ENCODE results near the gene PLA2G2A.
"Not testable (repeated sequence)": the region's sequence is repeated elsewhere in the genome, so short reads cannot be mapped to it uniquely, and the experiment has no call there.

PLA2G2A gene, protein sequence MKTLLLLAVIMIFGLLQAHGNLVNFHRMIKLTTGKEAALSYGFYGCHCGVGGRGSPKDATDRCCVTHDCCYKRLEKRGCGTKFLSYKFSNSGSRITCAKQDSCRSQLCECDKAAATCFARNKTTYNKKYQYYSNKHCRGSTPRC
- total RNA-seq: 0 reads per million in 3 donors

DNA sequence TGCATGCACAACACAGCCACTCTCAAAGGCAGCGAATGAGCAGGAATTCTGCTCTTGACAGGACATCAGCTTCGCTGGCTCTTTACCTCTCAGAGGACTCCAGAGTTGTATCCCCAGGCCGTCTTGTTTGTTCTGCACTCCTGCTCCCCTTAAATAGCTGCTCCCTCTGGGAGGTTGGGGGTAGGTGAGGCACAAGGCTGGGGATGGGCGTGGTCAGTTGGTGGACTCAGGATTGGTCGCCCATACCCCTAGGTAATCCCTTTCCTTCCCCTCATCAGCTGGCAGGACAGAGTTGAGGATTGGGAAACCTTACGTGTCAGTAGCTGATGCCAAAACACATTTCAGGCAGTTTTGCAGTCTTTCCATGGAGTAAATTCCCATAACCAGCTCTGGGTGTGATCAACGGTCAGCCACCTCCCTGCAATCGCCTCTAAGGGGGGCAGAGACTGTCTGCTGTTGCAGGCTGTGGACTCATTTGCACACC is at the start of gene PLA2G2A:
PLA2G2A (minus strand) TSS at position 125 of the 484 bp plus-strand sequence. CDS start 845 bp downstream, outside the sequence.
- no peaks in the 10 kb centered on the region for H3K27me3 ChIP-seq (replicated peaks; ENCODE audit: control insufficient read depth, insufficient read depth, low read length, poor library complexity, severe bottlenecking)
- H3K4me1 ChIP-seq (ENCODE audit: control insufficient read depth, insufficient read depth, low read length, poor library complexity, severe bottlenecking): no peaks in the 10 kb centered on the region
- DNase-seq: no peak
- H3K36me3 ChIP-seq (ENCODE audit: control insufficient read depth, insufficient read depth, low read length): no peaks in the 10 kb centered on the region
- H3K27ac ChIP-seq (ENCODE audit: insufficient read depth, low read length, poor library complexity, severe bottlenecking): no peak within 1 kb of the TSS
- no peaks in the 10 kb centered on the region for H3K9me3 ChIP-seq (ENCODE audit: control insufficient read depth, low read length)
- no peak within 1 kb of the TSS for H3K4me3 ChIP-seq (ENCODE audit: insufficient read depth, low read depth, low read length, poor library complexity, severe bottlenecking)

DNA sequence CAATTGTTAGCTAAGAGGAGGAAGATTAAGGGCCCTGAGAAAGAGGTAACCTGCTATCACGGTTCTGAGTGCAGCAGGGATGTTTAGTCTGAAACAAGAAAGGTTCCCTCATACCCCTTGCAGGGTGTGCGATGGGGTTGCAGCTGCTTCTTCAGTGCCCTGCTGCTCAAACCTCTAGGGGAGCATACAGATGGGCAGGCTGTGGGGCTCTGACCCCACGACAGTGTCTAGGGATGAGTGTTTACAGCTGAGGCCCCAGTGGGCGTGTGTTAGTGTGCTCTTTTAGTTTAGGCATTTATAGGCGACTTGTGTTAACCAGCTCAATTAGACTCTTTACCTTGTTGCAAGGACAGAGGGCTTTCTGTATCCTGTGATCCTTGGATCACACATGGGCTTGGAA is 49.3 kb upstream of the PLA2G2A start:
- Histone ChIP-seq H3K4me1 (ENCODE audit: control insufficient read depth, insufficient read depth, low read length, poor library complexity, severe bottlenecking) (no peaks in the 10 kb centered on the region), H3K4me3 (ENCODE audit: insufficient read depth, low read depth, low read length, poor library complexity, severe bottlenecking) (no peak overlapping the region), H3K36me3 (ENCODE audit: control insufficient read depth, insufficient read depth, low read length) (no peaks in the 10 kb centered on the region), H3K27ac (ENCODE audit: insufficient read depth, low read length, poor library complexity, severe bottlenecking) (no peak overlapping the region), H3K27me3 (replicated peaks; ENCODE audit: control insufficient read depth, insufficient read depth, low read length, poor library complexity, severe bottlenecking) (peaks cover 9% of the 10 kb centered on the region), H3K9me3 (ENCODE audit: control insufficient read depth, low read length) (no peaks in the 10 kb centered on the region)
- DNase-seq: no peak

DNA sequence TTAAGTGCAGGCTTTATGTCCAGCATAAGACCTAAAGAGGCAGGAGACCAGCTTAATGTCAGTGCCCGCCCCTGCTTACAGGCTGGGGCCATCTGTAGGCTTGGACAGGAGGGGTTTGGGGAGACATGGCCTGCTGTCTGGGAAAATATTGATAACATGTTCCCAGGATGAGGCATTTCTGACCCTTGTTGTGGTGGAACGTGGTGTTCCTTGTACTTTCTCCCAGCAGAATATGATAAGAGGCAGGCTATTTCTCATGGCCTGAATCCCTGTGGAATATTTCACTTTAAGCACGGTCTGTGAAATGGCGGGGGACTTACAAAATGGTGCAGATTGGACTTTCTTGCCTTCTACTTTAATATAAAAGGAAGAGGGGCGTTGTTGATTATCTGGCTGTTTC is 48.7 kb upstream of the PLA2G2A start:
- peaks cover 9% of the 10 kb centered on the region for H3K27me3 ChIP-seq (replicated peaks; ENCODE audit: control insufficient read depth, insufficient read depth, low read length, poor library complexity, severe bottlenecking)
- H3K27ac ChIP-seq (ENCODE audit: insufficient read depth, low read length, poor library complexity, severe bottlenecking): no peak overlapping the region
- H3K36me3 ChIP-seq (ENCODE audit: control insufficient read depth, insufficient read depth, low read length): no peaks in the 10 kb centered on the region
- H3K9me3 ChIP-seq (ENCODE audit: control insufficient read depth, low read length): no peaks in the 10 kb centered on the region
- H3K4me3 ChIP-seq (ENCODE audit: insufficient read depth, low read depth, low read length, poor library complexity, severe bottlenecking): no peak overlapping the region
- no peak for DNase-seq
- H3K4me1 ChIP-seq (ENCODE audit: control insufficient read depth, insufficient read depth, low read length, poor library complexity, severe bottlenecking): no peaks in the 10 kb centered on the region

DNA sequence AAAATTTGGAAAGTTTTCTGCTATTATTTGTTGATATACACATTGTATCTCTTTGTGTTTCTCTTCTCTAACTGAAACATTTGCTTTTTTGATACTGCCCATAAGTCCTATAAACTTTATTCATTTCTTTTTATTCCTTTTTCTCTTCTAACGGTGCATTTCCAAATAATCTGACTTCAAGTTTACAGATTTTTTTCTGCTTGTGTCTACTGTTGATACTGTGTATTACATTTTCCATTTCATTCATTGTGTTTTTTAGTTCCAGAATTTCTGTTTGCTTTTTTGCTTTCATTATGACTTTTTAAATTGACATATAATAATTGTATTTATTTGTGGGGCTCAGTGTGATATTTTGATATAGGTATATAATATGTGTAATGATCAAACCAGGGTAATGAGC is 38.3 kb upstream of the PLA2G2A start:
- no peak for DNase-seq
- Histone ChIP-seq H3K4me1 (ENCODE audit: control insufficient read depth, insufficient read depth, low read length, poor library complexity, severe bottlenecking) (no peaks in the 10 kb centered on the region), H3K36me3 (ENCODE audit: control insufficient read depth, insufficient read depth, low read length) (no peaks in the 10 kb centered on the region)

DNA sequence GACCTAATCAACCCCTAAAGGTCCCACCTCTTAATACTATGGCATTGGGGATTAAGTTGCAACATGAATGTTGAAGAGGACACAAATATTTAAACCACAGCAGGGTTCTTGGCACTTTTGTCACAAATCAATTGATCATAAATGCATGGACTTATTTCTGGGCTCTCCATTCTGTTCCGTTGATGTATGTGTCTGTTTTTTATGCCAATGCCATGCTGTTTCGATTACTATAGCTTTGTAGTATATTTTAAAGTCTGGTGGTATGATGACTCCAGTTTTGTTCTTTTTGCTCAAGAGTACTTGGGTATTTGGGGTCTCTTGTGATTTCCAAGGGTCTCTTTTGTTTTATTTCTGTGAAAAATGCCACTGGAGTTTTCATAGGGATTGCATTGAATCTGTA is 34.7 kb upstream of the PLA2G2A start:
- Histone ChIP-seq H3K27me3 (replicated peaks; ENCODE audit: control insufficient read depth, insufficient read depth, low read length, poor library complexity, severe bottlenecking) (no peaks in the 10 kb centered on the region), H3K4me1 (ENCODE audit: control insufficient read depth, insufficient read depth, low read length, poor library complexity, severe bottlenecking) (no peaks in the 10 kb centered on the region), H3K4me3 (ENCODE audit: insufficient read depth, low read depth, low read length, poor library complexity, severe bottlenecking) (no peak overlapping the region), H3K27ac (ENCODE audit: insufficient read depth, low read length, poor library complexity, severe bottlenecking) (no peak overlapping the region), H3K9me3 (ENCODE audit: control insufficient read depth, low read length) (peaks cover 13% of the 10 kb centered on the region), H3K36me3 (ENCODE audit: control insufficient read depth, insufficient read depth, low read length) (no peaks in the 10 kb centered on the region)
- DNase-seq: no peak

More for the DNA sequence above, 38.3 kb upstream of the PLA2G2A start:
- Histone ChIP-seq H3K27ac (ENCODE audit: insufficient read depth, low read length, poor library complexity, severe bottlenecking) (no peak overlapping the region), H3K27me3 (replicated peaks; ENCODE audit: control insufficient read depth, insufficient read depth, low read length, poor library complexity, severe bottlenecking) (no peaks in the 10 kb centered on the region), H3K4me3 (ENCODE audit: insufficient read depth, low read depth, low read length, poor library complexity, severe bottlenecking) (no peak overlapping the region), H3K9me3 (ENCODE audit: control insufficient read depth, low read length) (peaks cover 13% of the 10 kb centered on the region)

DNA sequence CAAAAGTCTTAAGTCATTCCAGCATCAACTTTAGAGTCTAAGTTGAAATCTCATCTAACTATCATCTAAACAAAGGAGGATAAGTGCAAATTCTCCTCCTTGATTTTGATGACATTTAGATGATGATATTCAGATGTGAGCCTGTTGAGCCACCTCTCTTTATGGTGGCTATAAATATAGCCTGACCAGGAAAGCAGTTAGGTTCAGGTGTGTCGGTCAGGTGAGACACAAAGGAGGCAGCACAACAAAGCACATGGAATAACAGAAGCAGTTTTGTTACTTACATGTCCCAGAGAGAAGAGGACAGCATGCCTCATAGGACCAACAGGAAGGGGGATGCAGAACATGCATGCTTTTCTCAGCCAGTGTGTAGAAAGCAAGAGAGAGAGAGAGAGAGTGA is 30.6 kb upstream of the PLA2G2A start:
- Histone ChIP-seq H3K36me3 (ENCODE audit: control insufficient read depth, insufficient read depth, low read length) (no peaks in the 10 kb centered on the region), H3K27me3 (replicated peaks; ENCODE audit: control insufficient read depth, insufficient read depth, low read length, poor library complexity, severe bottlenecking) (no peaks in the 10 kb centered on the region), H3K27ac (ENCODE audit: insufficient read depth, low read length, poor library complexity, severe bottlenecking) (no peak overlapping the region), H3K4me3 (ENCODE audit: insufficient read depth, low read depth, low read length, poor library complexity, severe bottlenecking) (no peak overlapping the region), H3K9me3 (ENCODE audit: control insufficient read depth, low read length) (no peaks in the 10 kb centered on the region), H3K4me1 (ENCODE audit: control insufficient read depth, insufficient read depth, low read length, poor library complexity, severe bottlenecking) (no peaks in the 10 kb centered on the region)
- no peak for DNase-seq

DNA sequence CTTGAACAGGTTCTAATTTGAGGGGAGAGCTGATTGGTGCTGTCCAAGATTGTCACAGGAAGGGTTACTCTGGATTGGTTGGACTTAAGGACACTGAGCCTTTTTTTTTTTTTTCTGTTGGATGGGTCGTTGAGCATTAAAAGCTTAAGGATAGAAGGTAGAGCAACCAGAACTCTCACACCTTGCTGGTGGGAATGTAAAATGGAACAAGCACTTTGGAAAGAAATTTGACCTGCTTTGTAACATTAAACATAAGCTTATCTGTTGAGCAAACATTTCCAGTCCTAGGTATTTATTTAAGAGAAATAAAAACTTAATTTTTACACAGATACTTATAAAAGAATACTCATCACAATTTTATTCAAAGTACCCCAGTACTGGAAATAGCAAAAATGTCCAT is 29.8 kb upstream of the PLA2G2A start:
- Histone ChIP-seq H3K4me1 (ENCODE audit: control insufficient read depth, insufficient read depth, low read length, poor library complexity, severe bottlenecking) (no peaks in the 10 kb centered on the region), H3K36me3 (ENCODE audit: control insufficient read depth, insufficient read depth, low read length) (no peaks in the 10 kb centered on the region), H3K9me3 (ENCODE audit: control insufficient read depth, low read length) (no peaks in the 10 kb centered on the region), H3K4me3 (ENCODE audit: insufficient read depth, low read depth, low read length, poor library complexity, severe bottlenecking) (no peak overlapping the region), H3K27ac (ENCODE audit: insufficient read depth, low read length, poor library complexity, severe bottlenecking) (no peak overlapping the region), H3K27me3 (replicated peaks; ENCODE audit: control insufficient read depth, insufficient read depth, low read length, poor library complexity, severe bottlenecking) (peaks cover 2% of the 10 kb centered on the region)
- no peak for DNase-seq

DNA sequence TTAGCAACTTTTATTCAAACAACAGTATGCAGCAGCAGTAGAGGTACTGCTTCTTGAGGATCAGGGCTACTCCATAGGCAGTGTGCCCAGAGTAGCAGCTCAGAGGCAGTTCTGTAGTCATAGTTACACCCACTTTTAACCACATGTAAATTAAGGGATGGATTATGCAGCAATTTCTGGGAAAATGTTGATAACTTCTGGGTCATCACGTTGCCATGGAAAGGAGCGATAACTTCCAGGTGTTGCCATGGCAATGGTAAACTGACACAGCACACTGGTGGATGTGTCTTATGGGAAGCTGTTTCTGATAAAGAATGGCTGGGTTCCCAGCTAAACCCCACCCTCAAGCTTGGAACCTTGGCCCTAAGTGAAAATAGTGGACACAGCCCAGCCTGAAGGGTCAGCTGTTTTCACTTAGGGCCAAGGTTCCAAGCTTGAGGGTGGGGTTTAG is 29.0 kb upstream of the PLA2G2A start:
- no peak for DNase-seq
- no peaks in the 10 kb centered on the region for H3K36me3 ChIP-seq (ENCODE audit: control insufficient read depth, insufficient read depth, low read length)
- no peaks in the 10 kb centered on the region for H3K9me3 ChIP-seq (ENCODE audit: control insufficient read depth, low read length)
- no peak overlapping the region for H3K4me3 ChIP-seq (ENCODE audit: insufficient read depth, low read depth, low read length, poor library complexity, severe bottlenecking)
- H3K27ac ChIP-seq (ENCODE audit: insufficient read depth, low read length, poor library complexity, severe bottlenecking): no peak overlapping the region
- H3K27me3 ChIP-seq (replicated peaks; ENCODE audit: control insufficient read depth, insufficient read depth, low read length, poor library complexity, severe bottlenecking): peaks cover 2% of the 10 kb centered on the region
- no peaks in the 10 kb centered on the region for H3K4me1 ChIP-seq (ENCODE audit: control insufficient read depth, insufficient read depth, low read length, poor library complexity, severe bottlenecking)

DNA sequence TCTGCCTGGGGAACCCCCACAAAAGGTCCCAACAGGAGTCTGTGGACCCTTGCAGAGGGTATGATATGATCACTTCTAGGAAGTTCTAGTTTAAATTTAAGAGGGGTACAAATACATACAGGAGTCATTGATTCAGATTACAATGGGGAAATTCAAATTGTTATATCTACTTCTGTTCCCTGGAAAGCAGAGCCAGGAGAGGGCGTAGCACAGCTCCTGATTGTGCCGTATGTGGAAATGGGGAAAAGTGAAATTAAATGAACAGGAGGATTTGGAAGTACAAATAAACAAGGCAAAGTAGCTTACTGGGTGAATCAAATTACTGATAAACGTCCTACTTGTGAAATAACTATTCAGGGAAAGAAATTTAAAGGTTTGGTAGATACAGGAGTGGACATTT is 19.4 kb upstream of the PLA2G2A start:
- H3K36me3 ChIP-seq (ENCODE audit: control insufficient read depth, insufficient read depth, low read length); H3K4me1 ChIP-seq (ENCODE audit: control insufficient read depth, insufficient read depth, low read length, poor library complexity, severe bottlenecking); H3K27ac ChIP-seq (ENCODE audit: insufficient read depth, low read length, poor library complexity, severe bottlenecking); DNase-seq; H3K4me3 ChIP-seq (ENCODE audit: insufficient read depth, low read depth, low read length, poor library complexity, severe bottlenecking); H3K27me3 ChIP-seq (replicated peaks; ENCODE audit: control insufficient read depth, insufficient read depth, low read length, poor library complexity, severe bottlenecking); H3K9me3 ChIP-seq (ENCODE audit: control insufficient read depth, low read length): not testable (repeated sequence)

DNA sequence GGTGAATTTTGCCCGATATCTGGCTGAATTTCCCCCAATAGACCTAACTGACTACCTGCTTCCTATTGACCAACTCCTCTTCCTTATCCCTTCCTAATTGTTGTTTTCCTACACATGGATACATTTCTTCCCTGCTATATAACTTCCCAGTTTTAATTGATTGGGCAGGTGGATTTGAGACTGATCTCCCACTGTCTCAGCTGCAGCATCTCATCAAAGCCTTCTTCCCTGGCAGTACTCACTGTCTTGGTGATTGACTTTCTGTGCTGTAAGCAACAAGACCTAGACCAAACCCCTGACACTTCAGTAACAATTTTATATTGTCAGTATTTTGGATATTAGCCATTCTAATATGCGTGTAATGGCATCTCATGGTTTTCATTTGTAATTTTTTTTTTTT is 11.3 kb upstream of the PLA2G2A start:
- H3K36me3 ChIP-seq (ENCODE audit: control insufficient read depth, insufficient read depth, low read length): no peaks in the 10 kb centered on the region
- H3K9me3 ChIP-seq (ENCODE audit: control insufficient read depth, low read length): no peaks in the 10 kb centered on the region
- H3K27me3 ChIP-seq (replicated peaks; ENCODE audit: control insufficient read depth, insufficient read depth, low read length, poor library complexity, severe bottlenecking): no peaks in the 10 kb centered on the region
- H3K4me1 ChIP-seq (ENCODE audit: control insufficient read depth, insufficient read depth, low read length, poor library complexity, severe bottlenecking): no peaks in the 10 kb centered on the region
- no peak overlapping the region for H3K27ac ChIP-seq (ENCODE audit: insufficient read depth, low read length, poor library complexity, severe bottlenecking)
- no peak for DNase-seq
- H3K4me3 ChIP-seq (ENCODE audit: insufficient read depth, low read depth, low read length, poor library complexity, severe bottlenecking): no peak overlapping the region
